Lower lobe of right lung (tissue), 2 donors: ENCODE data around the gene SLC23A3. TPM values are rescaled to one million over a fixed set of nuclear protein-coding genes. Genes with fewer than 3 reads are reported as not detected.

Experiments used
- ATAC-seq, 2 donors: fragments of 200-7000 bp; cut with Tn5 transposase; one replicate each; pipeline ENCODE4 v1.9.1; 2020 to 2022; ENCODE audit warnings: mild to moderate bottlenecking in 2 of 2, moderate library complexity in 2 of 2
- DNase-seq: peaks from one replicate; pipeline ENCODE4 v3.0.0-alpha.2; 2020
- H3K27ac ChIP-seq: fragments of 200-600 bp; one replicate; pipeline ENCODE4 v1.8.0; 2022
- H3K27me3 ChIP-seq: fragments of 200-600 bp; one replicate; pipeline ENCODE4 v1.8.0; 2022; ENCODE audit warnings: low read depth
- H3K36me3 ChIP-seq: fragments of 200-600 bp; one replicate; pipeline ENCODE4 v1.8.0; 2022; ENCODE audit warnings: mild to moderate bottlenecking
- H3K4me1 ChIP-seq: fragments of 200-600 bp; one replicate; pipeline ENCODE4 v1.8.0; 2022
- H3K4me3 ChIP-seq: fragments of 200-600 bp; one replicate; pipeline ENCODE4 v1.8.0; 2022; ENCODE audit warnings: mild to moderate bottlenecking
- H3K9me3 ChIP-seq: fragments of 200-600 bp; one replicate; pipeline ENCODE4 v1.8.0; 2022
- intact Hi-C: fragments of 100-400 bp; cut with DNase I; formaldehyde crosslinking; loops from one replicate; pipeline ENCODE4 v1.11.0; 2022
- total RNA-seq: library from RNA; stranded (reverse); fragmentation: NEBNext Ultra II Directional; extraction: Animal tissue kit (Norgen Biotek cat#: 25700); gene quantifications from one replicate; pipeline ENCODE4 v1.2.1, GENCODE V29; 2021
- TF ChIP-seq, protein P1 (sequence below): fragments of 200-600 bp; IDR thresholded peaks from one replicate; pipeline ENCODE4 v1.8.0; 2022; ENCODE audit warnings: antibody characterized with exemption, mild to moderate bottlenecking
- donor health status: DM: no; HTN: yes; CAD: no; lungs with severe emphysema.

The SLC23A3 gene
- total RNA-seq, 1 donor from 2014 or later: 3.4 TPM

DNA sequence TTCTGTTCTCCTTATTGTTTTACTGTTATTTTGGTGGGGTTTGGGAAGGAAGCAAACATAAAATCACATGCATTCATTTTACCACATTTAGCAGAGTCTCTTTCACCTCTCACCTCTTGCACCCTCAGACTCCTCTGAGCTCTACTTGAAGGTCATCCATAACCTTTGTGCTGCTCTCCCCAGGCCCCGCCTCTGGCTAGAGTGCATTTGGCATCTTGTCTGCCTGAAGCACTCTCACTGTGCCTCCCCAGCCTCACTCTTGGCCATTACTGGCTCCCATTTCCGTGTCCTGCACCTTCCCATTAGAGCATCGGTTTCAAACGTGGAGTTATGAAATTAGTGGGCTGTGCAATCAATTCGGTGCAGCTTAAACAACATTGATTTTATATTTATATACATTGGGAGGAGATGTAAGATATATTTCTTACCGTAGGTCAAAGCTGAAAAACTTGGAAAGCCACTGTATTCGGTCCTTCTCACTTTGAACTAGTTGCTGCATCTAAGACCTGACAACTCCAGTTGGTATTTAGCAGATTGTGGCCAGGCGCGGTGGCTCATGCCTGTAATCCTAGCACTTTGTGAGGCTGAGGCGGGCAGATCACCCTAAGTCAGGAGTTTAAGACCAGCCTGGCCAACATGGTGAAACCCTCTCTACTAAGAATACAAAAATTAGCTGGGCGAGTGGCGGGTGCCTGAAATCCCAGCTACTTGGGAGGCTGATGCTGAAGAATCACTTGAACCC, 29.8 kb upstream of the SLC23A3 start:
- TF ChIP-seq, protein P1, sequence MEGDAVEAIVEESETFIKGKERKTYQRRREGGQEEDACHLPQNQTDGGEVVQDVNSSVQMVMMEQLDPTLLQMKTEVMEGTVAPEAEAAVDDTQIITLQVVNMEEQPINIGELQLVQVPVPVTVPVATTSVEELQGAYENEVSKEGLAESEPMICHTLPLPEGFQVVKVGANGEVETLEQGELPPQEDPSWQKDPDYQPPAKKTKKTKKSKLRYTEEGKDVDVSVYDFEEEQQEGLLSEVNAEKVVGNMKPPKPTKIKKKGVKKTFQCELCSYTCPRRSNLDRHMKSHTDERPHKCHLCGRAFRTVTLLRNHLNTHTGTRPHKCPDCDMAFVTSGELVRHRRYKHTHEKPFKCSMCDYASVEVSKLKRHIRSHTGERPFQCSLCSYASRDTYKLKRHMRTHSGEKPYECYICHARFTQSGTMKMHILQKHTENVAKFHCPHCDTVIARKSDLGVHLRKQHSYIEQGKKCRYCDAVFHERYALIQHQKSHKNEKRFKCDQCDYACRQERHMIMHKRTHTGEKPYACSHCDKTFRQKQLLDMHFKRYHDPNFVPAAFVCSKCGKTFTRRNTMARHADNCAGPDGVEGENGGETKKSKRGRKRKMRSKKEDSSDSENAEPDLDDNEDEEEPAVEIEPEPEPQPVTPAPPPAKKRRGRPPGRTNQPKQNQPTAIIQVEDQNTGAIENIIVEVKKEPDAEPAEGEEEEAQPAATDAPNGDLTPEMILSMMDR: no peak
- no peak overlapping the region for H3K27ac ChIP-seq
- H3K36me3 ChIP-seq: no peaks in the 10 kb centered on the region
- intact Hi-C loops: no loop called here
- H3K9me3 ChIP-seq: no peaks in the 10 kb centered on the region
- H3K4me3 ChIP-seq: no peak overlapping the region
- ATAC-seq (no peak), DNase-seq (no peak)
- no peaks in the 10 kb centered on the region for H3K27me3 ChIP-seq
- H3K4me1 ChIP-seq: no peaks in the 10 kb centered on the region

GRCh38 chr2:219198974-219199373, 29.1 kb upstream of the SLC23A3 start:
- Histone ChIP-seq H3K27ac (no peak overlapping the region), H3K36me3 (no peaks in the 10 kb centered on the region), H3K4me1 (no peaks in the 10 kb centered on the region), H3K9me3 (no peaks in the 10 kb centered on the region), H3K4me3 (no peak overlapping the region), H3K27me3 (no peaks in the 10 kb centered on the region)
- TF ChIP-seq, protein P1: no peak
- intact Hi-C loops: no loop called here
- ATAC-seq (no peak), DNase-seq (no peak)

DNA sequence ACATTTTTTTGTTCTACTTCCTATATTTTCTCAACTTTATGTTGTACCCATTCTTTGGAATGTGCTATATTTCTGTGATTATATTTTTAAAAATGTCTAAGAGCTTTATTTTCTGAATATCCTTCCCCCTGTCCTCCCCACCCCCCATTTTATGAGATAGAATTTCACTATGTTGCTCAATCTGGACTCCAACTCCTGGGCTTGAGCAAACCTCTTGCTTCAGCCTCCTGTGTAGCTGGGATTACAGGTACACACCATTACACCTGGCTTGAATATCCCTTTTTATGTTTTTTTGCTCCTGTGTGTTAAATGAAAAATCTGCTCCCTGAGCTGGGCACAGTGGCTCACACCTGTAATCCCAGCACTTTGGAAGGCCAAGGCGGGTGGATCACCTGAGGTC, 27.6 kb upstream of the SLC23A3 start:
- no peak overlapping the region for H3K4me3 ChIP-seq
- intact Hi-C loops: no loop called here
- no peaks in the 10 kb centered on the region for H3K4me1 ChIP-seq
- DNase-seq (no peak), ATAC-seq (no peak)
- H3K27ac ChIP-seq: no peak overlapping the region
- no peaks in the 10 kb centered on the region for H3K9me3 ChIP-seq
- H3K36me3 ChIP-seq: no peaks in the 10 kb centered on the region
- no peaks in the 10 kb centered on the region for H3K27me3 ChIP-seq
- TF ChIP-seq, protein P1: no peak

GRCh38 chr2:219186754-219187456, 17.1 kb upstream of the SLC23A3 start:
- no peak for ATAC-seq
- Histone ChIP-seq H3K4me1 (no peaks in the 10 kb centered on the region), H3K4me3 (no peak overlapping the region), H3K27me3 (no peaks in the 10 kb centered on the region), H3K36me3 (peaks cover 40% of the 10 kb centered on the region), H3K9me3 (no peaks in the 10 kb centered on the region), H3K27ac (no peak overlapping the region)
- intact Hi-C loops: no loop called here
- no peak for DNase-seq
- TF ChIP-seq, protein P1: no peak

GRCh38 chr2:219184121-219184520, 14.3 kb upstream of the SLC23A3 start:
- Histone ChIP-seq H3K27ac (no peak overlapping the region), H3K27me3 (no peaks in the 10 kb centered on the region), H3K4me1 (peaks cover 7% of the 10 kb centered on the region), H3K36me3 (peaks cover 65% of the 10 kb centered on the region), H3K4me3 (no peak overlapping the region), H3K9me3 (no peaks in the 10 kb centered on the region)
- TF ChIP-seq, protein P1: no peak
- no peak for DNase-seq
- ATAC-seq: no peak
- intact Hi-C loops: no loop called here
